ENCODE data around the gene USP13.

DNA sequence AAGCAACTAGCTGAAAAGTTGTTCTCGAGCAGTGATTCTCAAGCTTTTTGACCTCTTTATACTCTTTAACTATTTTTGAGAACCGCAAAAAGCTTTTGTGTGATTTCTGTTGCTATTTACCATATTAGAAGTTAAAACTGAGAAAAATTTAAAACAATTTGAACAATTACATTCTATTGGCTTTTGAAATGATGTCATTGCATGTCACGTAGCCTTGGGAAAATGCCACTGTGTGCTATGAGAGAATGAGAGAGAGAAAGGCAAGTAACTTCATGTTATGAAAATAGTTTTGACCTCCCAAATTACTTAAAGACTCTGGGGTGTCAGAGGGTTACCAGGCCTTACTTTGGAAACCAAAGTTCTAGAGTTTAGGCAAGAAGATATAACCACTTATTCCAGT, 8.0 kb downstream of the USP13 start:
- TF ChIP-seq, protein P1, sequence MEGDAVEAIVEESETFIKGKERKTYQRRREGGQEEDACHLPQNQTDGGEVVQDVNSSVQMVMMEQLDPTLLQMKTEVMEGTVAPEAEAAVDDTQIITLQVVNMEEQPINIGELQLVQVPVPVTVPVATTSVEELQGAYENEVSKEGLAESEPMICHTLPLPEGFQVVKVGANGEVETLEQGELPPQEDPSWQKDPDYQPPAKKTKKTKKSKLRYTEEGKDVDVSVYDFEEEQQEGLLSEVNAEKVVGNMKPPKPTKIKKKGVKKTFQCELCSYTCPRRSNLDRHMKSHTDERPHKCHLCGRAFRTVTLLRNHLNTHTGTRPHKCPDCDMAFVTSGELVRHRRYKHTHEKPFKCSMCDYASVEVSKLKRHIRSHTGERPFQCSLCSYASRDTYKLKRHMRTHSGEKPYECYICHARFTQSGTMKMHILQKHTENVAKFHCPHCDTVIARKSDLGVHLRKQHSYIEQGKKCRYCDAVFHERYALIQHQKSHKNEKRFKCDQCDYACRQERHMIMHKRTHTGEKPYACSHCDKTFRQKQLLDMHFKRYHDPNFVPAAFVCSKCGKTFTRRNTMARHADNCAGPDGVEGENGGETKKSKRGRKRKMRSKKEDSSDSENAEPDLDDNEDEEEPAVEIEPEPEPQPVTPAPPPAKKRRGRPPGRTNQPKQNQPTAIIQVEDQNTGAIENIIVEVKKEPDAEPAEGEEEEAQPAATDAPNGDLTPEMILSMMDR (conservative IDR thresholded peaks at IDR 0.05; ENCODE audit: low read depth in 2 of 2): no peak
- TF ChIP-seq, protein P2, sequence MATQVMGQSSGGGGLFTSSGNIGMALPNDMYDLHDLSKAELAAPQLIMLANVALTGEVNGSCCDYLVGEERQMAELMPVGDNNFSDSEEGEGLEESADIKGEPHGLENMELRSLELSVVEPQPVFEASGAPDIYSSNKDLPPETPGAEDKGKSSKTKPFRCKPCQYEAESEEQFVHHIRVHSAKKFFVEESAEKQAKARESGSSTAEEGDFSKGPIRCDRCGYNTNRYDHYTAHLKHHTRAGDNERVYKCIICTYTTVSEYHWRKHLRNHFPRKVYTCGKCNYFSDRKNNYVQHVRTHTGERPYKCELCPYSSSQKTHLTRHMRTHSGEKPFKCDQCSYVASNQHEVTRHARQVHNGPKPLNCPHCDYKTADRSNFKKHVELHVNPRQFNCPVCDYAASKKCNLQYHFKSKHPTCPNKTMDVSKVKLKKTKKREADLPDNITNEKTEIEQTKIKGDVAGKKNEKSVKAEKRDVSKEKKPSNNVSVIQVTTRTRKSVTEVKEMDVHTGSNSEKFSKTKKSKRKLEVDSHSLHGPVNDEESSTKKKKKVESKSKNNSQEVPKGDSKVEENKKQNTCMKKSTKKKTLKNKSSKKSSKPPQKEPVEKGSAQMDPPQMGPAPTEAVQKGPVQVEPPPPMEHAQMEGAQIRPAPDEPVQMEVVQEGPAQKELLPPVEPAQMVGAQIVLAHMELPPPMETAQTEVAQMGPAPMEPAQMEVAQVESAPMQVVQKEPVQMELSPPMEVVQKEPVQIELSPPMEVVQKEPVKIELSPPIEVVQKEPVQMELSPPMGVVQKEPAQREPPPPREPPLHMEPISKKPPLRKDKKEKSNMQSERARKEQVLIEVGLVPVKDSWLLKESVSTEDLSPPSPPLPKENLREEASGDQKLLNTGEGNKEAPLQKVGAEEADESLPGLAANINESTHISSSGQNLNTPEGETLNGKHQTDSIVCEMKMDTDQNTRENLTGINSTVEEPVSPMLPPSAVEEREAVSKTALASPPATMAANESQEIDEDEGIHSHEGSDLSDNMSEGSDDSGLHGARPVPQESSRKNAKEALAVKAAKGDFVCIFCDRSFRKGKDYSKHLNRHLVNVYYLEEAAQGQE (IDR thresholded peaks at IDR 0.05; ENCODE audit: unreplicated experiment): no peak
- TF ChIP-seq STAT1 (IDR thresholded peaks at IDR 0.05; ENCODE audit: unreplicated experiment) (no peak), EZH2phosphoT487 (IDR thresholded peaks at IDR 0.05; ENCODE audit: unreplicated experiment) (no peak), EZH2 (IDR thresholded peaks at IDR 0.05; ENCODE audit: low read depth, unreplicated experiment) (no peak), POLR2AphosphoS5 (IDR thresholded peaks at IDR 0.05; ENCODE audit: low read depth) (no peak), JUNB (IDR thresholded peaks at IDR 0.05; ENCODE audit: unreplicated experiment) (no peak), ZNF114 (CRISPR knock-in tag; IDR thresholded peaks at IDR 0.05) (no peak)
- TF ChIP-seq, protein P3, sequence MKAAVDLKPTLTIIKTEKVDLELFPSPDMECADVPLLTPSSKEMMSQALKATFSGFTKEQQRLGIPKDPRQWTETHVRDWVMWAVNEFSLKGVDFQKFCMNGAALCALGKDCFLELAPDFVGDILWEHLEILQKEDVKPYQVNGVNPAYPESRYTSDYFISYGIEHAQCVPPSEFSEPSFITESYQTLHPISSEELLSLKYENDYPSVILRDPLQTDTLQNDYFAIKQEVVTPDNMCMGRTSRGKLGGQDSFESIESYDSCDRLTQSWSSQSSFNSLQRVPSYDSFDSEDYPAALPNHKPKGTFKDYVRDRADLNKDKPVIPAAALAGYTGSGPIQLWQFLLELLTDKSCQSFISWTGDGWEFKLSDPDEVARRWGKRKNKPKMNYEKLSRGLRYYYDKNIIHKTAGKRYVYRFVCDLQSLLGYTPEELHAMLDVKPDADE (IDR thresholded peaks at IDR 0.05): no peak
